ENCODE measurements around the gene CNN2. TPM values are rescaled to one million over a fixed set of nuclear protein-coding genes. Genes with fewer than 3 reads are reported as not detected.

The CNN2 gene
- total and polyA plus RNA-seq, 2 of the 4 experiments (the other 2 are of a cell fraction) = 272 to 395 TPM

DNA sequence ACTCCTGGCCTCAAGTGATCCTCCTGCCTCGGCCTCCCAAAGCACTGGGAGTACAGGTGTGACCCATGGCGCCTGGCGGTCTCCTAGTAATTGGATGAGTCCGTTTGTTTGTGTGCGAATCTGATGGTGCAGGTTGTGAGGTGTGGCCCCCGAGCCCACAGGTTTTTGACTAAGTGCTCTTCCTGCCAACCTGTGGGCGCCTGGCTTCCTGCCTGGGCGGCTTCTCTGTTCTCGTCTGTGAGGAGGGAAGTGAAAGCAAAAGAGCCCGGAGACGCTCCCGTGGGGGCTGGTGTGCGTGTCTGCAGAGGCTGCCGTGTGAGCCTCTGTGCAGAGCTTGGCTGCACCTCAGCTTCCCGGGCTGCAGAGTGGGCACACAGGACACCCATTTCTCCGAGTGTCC is 50.5 kb downstream of the CNN2 start:
- ATAC-seq (ENCODE audit: low read depth) (no peak), DNase-seq (no peak)
- Histone ChIP-seq H2BK120ac (ENCODE audit: low read depth, low read length) (no peak overlapping the region), H3K4me1 (ENCODE audit: control insufficient read depth, insufficient read depth, low read length) (no peaks in the 10 kb centered on the region), H4K91ac (ENCODE audit: insufficient read depth, low read depth, low read length) (no peak overlapping the region), H3K4ac (ENCODE audit: low read depth, low read length) (no peak overlapping the region), H2AK9ac (replicated peaks; ENCODE audit: low read depth, low read length, poor library complexity) (no peak overlapping the region), H3K36me3 (ENCODE audit: control insufficient read depth, insufficient read depth, low read length) (no peaks in the 10 kb centered on the region), H2AFZ (replicated peaks; ENCODE audit: low read length, poor library complexity) (no peak overlapping the region), H2BK15ac (ENCODE audit: low read depth, low read length) (no peak overlapping the region), H3K79me1 (ENCODE audit: low read depth in 1 of 2, low read length in 2 of 2) (no peaks in the 10 kb centered on the region), H3K9me3 (ENCODE audit: control insufficient read depth, insufficient read depth, low read length) (peaks cover 2% of the 10 kb centered on the region; the same call in 1 of the 2 replicates), H3K27ac (ENCODE audit: insufficient read depth, low read length) (no peak overlapping the region), H3K23ac (ENCODE audit: low read depth, low read length) (no peak overlapping the region), H3K9me1 (ENCODE audit: insufficient read depth, low read length) (no peaks in the 10 kb centered on the region), H2BK5ac (ENCODE audit: low read depth, low read length, poor library complexity, severe bottlenecking) (no peak overlapping the region), H3K56ac (ENCODE audit: extremely low read depth, insufficient read depth, low read length) (no peak overlapping the region), H3K27me3 (ENCODE audit: control insufficient read depth, insufficient read depth, low read length) (peaks cover 4% of the 10 kb centered on the region; the same call in 1 of the 2 replicates), H3K14ac (replicated peaks; ENCODE audit: low read depth, low read length) (no peak overlapping the region), H3K4me3 (ENCODE audit: insufficient read depth, low read depth, low read length) (no peak overlapping the region), H3K18ac (ENCODE audit: low read depth, low read length) (no peak overlapping the region), H4K5ac (ENCODE audit: low read depth, low read length) (no peak overlapping the region), H2BK20ac (ENCODE audit: low read depth, low read length) (no peak overlapping the region), H4K20me1 (ENCODE audit: insufficient read depth, low read length) (no peaks in the 10 kb centered on the region), H3K4me2 (ENCODE audit: low read depth, low read length) (no peak overlapping the region), H3K9ac (ENCODE audit: low read depth, low read length) (no peak overlapping the region), H4K8ac (ENCODE audit: low read depth in 2 of 2, low read length in 2 of 2) (no peak overlapping the region), H2AK5ac (ENCODE audit: low read depth, low read length) (no peak overlapping the region)
- dilution Hi-C loops (cut with HindIII; ENCODE audit: low sequenced_read_pairs, unreplicated experiment) = no loop called here
- CTCF ChIA-PET = interaction anchor here (0.7 kb wide), 1 partner anchor 144 kb away, joined by 4 read pairs; no protein-coding TSS in a partner anchor
- TF ChIP-seq SMC3 (IDR thresholded peaks at IDR 0.05; ENCODE audit: low read depth, low read length) = no peak
- no TSS peak for BruUV-seq (replicated peaks)
- 91% methylated on average over 7 of the region's 16 CpGs; no CpG with 5 or more reads in 1 of the 2 experiments for WGBS, 2 experiments (ENCODE audit: extremely low coverage in 2 of 2, insufficient read length in 1 of 2)
- POLR2A ChIA-PET (ENCODE audit: unreplicated experiment) = interaction anchor here (1.0 kb wide), 1 partner anchor 47 kb away, joined by 4 read pairs; no protein-coding TSS in a partner anchor
- intact Hi-C loops (cut with micrococcal nuclease) = no loop called here
- in situ Hi-C loops (cut with MboI; ENCODE audit: low sequenced_read_pairs) = no loop called here
